ENCODE results near the gene DCTPP1. TPM values are rescaled to one million over a fixed set of nuclear protein-coding genes. Genes with fewer than 3 reads are reported as not detected.

Gene DCTPP1
- total and polyA plus RNA-seq, 9 of the 15 experiments (the other 6 are each of a cell fraction or from before 2014, with no cell fraction given): 45.0 to 132 (median 80.6) TPM

DNA sequence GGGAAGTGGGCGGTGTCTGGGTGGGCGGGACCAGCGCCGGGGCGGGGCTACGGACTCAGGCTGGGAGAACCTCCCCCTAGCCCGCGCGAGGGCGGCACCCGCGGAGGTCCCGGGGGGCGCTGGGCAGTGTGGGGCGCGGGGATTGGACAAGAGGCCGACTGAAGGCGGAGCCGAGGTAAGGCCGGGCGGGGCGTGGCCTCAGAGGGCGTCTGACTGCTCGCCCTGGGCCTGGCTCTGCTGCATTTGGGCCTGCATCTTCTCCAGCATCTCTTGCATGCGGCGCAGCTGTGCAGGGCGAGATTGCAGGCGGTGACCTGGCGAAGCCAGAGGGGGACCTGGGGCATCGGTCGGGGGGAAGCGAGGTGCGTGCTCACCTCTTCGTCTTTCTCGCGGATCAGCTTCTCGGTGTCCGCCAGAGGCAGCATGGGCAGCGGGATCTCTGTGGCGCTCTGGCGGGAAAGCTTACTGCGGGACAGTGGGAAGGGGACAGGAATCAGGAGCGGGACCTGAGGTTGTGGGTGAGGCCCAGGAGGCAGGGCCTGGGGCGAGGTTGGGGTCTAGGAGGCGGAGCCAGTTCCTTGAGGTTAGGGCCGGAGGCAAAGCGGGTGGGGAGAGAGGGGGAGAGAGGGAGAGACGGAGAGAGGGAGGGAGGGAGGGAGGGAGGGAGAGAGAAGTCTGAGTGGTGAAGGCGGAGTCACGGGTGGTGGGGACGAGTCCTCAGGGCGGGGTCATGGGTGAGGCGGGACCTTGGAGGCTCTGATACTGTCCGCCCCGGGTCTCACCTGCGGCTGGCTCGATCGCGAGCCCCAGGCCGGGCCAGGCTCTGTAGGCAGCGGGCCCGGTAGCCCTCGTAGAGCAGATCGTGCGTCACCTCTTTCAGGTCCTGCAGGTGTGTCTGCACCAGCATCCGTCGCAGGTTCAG, 51.3 kb downstream of the DCTPP1 start (continued):
- no peak for TF ChIP-seq PYGO2 (tag; IDR thresholded peaks at IDR 0.05)
- TF ChIP-seq MCM3 (IDR thresholded peaks at IDR 0.05): no peak
- no peak for TF ChIP-seq HEY1 (CRISPR knock-in tag; IDR thresholded peaks at IDR 0.05; ENCODE audit: borderline replicate concordance)
- peak in 1 of 2 experiments; percentile 86; a peak in 2 of 4 replicates for TF ChIP-seq KDM1A (IDR thresholded peaks at IDR 0.05)
- TF ChIP-seq AFF1 (IDR thresholded peaks at IDR 0.05; ENCODE audit: low read depth in 1 of 2, partially characterized antibody in 2 of 2): peak in 1 of 2 experiments; percentile 34
- peak; percentile 40 for TF ChIP-seq PRDM10 (IDR thresholded peaks at IDR 0.05; ENCODE audit: partially characterized antibody)
- 0 out of 4 replicates have a peak, but pooled peaks of 1 of the 2 experiments have one; percentile 31 for TF ChIP-seq MLX (CRISPR knock-in tag; conservative IDR thresholded peaks at IDR 0.05)
- no peak for TF ChIP-seq FOSL1 (tag; conservative IDR thresholded peaks at IDR 0.05)
- TF ChIP-seq NFIX (CRISPR knock-in tag; IDR thresholded peaks at IDR 0.05; ENCODE audit: low read depth): no peak
- TF ChIP-seq, protein P1, sequence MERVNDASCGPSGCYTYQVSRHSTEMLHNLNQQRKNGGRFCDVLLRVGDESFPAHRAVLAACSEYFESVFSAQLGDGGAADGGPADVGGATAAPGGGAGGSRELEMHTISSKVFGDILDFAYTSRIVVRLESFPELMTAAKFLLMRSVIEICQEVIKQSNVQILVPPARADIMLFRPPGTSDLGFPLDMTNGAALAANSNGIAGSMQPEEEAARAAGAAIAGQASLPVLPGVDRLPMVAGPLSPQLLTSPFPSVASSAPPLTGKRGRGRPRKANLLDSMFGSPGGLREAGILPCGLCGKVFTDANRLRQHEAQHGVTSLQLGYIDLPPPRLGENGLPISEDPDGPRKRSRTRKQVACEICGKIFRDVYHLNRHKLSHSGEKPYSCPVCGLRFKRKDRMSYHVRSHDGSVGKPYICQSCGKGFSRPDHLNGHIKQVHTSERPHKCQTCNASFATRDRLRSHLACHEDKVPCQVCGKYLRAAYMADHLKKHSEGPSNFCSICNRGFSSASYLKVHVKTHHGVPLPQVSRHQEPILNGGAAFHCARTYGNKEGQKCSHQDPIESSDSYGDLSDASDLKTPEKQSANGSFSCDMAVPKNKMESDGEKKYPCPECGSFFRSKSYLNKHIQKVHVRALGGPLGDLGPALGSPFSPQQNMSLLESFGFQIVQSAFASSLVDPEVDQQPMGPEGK (CRISPR knock-in tag; IDR thresholded peaks at IDR 0.05; ENCODE audit: borderline replicate concordance): no peak
- 0 out of 2 replicates have a peak, but pooled peaks have one; percentile 31 for TF ChIP-seq ZNF583 (CRISPR knock-in tag; IDR thresholded peaks at IDR 0.05)
- peak; percentile 56 for TF ChIP-seq POLR2B (IDR thresholded peaks at IDR 0.05; ENCODE audit: low read depth, partially characterized antibody)
- no peak for TF ChIP-seq POLR3A (IDR thresholded peaks at IDR 0.05; ENCODE audit: borderline replicate concordance, extremely low read depth, insufficient read depth, insufficient read length)
- TF ChIP-seq ZBED1 (IDR thresholded peaks at IDR 0.05): no peak
- no peak for TF ChIP-seq ZNF232 (CRISPR knock-in tag; IDR thresholded peaks at IDR 0.05)
- peak; percentile 72; the same call in 1 of the 2 replicates for TF ChIP-seq ZNF444 (CRISPR knock-in tag; IDR thresholded peaks at IDR 0.05)

Measured in K562 (cell line).